ENCODE measurements around the gene OSBPL5. TPM values are rescaled to one million over a fixed set of nuclear protein-coding genes. Genes with fewer than 3 reads are reported as not detected.

The OSBPL5 gene
- total and polyA plus RNA-seq, 9 of the 15 experiments (the other 6 are each of a cell fraction or from before 2014, with no cell fraction given) = 0.06 to 14.8 (median 3.2) TPM

GRCh38 chr11:3148990-3149851 lies 15.9 kb downstream of the OSBPL5 start:
- Histone ChIP-seq H3K9me1 (ENCODE audit: control insufficient read depth, insufficient read depth, low read length) (no peaks in the 10 kb centered on the region), H3K9me3 (replicated peaks; ENCODE audit: control insufficient read depth, insufficient read depth, low read depth, low read length) (no peaks in the 10 kb centered on the region), H3K4me1 (replicated peaks in 1 of 2; ENCODE audit: control insufficient read depth in 2 of 2, insufficient read depth in 2 of 2, low read length in 2 of 2) (peaks cover 16 to 78% of the 10 kb centered on the region in 2 experiments; a peak in 4 of 5 replicates), H3K4me2 (ENCODE audit: insufficient read depth, low read length) (no peak overlapping the region), H3K27ac (ENCODE audit: extremely low read depth, low read depth, low read length) (no peak overlapping the region), H3K4me3 (no peak overlapping the region), H3K27me3 (ENCODE audit: control insufficient read depth in 2 of 2, insufficient read depth in 2 of 2, low read length in 2 of 2) (no peaks in the 10 kb centered on the region), H3K36me3 (ENCODE audit: control insufficient read depth, insufficient read depth, low read length) (no peaks in the 10 kb centered on the region; the same call in 2 of the 3 replicates), H3K9ac (ENCODE audit: insufficient read depth in 1 of 2, low read depth in 2 of 2, low read length in 2 of 2) (peak overlapping the region in 1 of 2 experiments; percentile 65; a peak in 1 of 4 replicates), H4K20me1 (replicated peaks; ENCODE audit: control insufficient read depth, insufficient read depth, low read length) (peaks cover 14% of the 10 kb centered on the region; the same call in 1 of the 2 replicates), H3K79me2 (ENCODE audit: control insufficient read depth, insufficient read depth, low read length) (no peaks in the 10 kb centered on the region), H2AFZ (ENCODE audit: low read depth, low read length) (no peak overlapping the region)
- CTCF ChIA-PET (ENCODE audit: low intra/inter-chr PET ratio) = no interaction called here
- DNase-seq (ENCODE audit: extremely low read depth in 1 of 4, low spot score in 3 of 4) (peak in 1 of 4 experiments; percentile 31), ATAC-seq (peak; percentile 60), FAIRE-seq (no peak)
- in situ Hi-C loops (cut with MboI) (no loop called here), intact Hi-C loops (cut with micrococcal nuclease) (no loop called here)
- POLR2A ChIA-PET = interaction anchor here (0.8 to 1.7 kb wide), 6 partner anchors 9 to 122 kb away, joined by 3 to 7 read pairs (median 3); partner anchors contain the start of gene OSBPL5
- WGBS (ENCODE audit: insufficient coverage, low coverage, missing lambda C conversion rate) = 48% methylated on average over 20 of the region's 24 CpGs
- no TSS peak for BruUV-seq (replicated peaks)
- TF ChIP-seq RBBP5 (IDR thresholded peaks at IDR 0.05; ENCODE audit: borderline replicate concordance, insufficient read depth, low read length, poor library complexity, severe bottlenecking) (peak; percentile 8), HDGF (IDR thresholded peaks at IDR 0.05) (no peak), ZNF263 (CRISPR knock-in tag; IDR thresholded peaks at IDR 0.05; ENCODE audit: borderline replicate concordance) (peak; percentile 35; the same call in 1 of the 2 replicates), ZNF699 (CRISPR knock-in tag; IDR thresholded peaks at IDR 0.05; ENCODE audit: insufficient replicate concordance) (no peak), TARDBP (IDR thresholded peaks at IDR 0.05) (no peak), ZNF609 (CRISPR knock-in tag; IDR thresholded peaks at IDR 0.05; ENCODE audit: borderline replicate concordance) (no peak), RBM14 (IDR thresholded peaks at IDR 0.05; ENCODE audit: borderline replicate concordance, insufficient read depth, low read depth, low read length) (no peak), HMGN3 (IDR thresholded peaks at IDR 0.05; ENCODE audit: borderline replicate concordance, extremely low read depth, insufficient read length, low read depth, low read length) (peak; percentile 5), ZNF77 (CRISPR knock-in tag; IDR thresholded peaks at IDR 0.05) (no peak), RBM34 (IDR thresholded peaks at IDR 0.05; ENCODE audit: borderline replicate concordance, insufficient read depth, low read length) (no peak), ZNF133 (CRISPR knock-in tag; IDR thresholded peaks at IDR 0.05) (no peak)
- TF ChIP-seq, protein P1, sequence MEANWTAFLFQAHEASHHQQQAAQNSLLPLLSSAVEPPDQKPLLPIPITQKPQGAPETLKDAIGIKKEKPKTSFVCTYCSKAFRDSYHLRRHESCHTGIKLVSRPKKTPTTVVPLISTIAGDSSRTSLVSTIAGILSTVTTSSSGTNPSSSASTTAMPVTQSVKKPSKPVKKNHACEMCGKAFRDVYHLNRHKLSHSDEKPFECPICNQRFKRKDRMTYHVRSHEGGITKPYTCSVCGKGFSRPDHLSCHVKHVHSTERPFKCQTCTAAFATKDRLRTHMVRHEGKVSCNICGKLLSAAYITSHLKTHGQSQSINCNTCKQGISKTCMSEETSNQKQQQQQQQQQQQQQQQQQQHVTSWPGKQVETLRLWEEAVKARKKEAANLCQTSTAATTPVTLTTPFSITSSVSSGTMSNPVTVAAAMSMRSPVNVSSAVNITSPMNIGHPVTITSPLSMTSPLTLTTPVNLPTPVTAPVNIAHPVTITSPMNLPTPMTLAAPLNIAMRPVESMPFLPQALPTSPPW (CRISPR knock-in tag; IDR thresholded peaks at IDR 0.05) = peak; percentile 18; the same call in 1 of the 2 replicates
